Measurements from ENCODE around the gene PPP2R2C.

PPP2R2C gene

GRCh38 chr4:6302869-6303268 lies 169.5 kb downstream of the PPP2R2C start:
- ATAC-seq: no peak
- DNase-seq: no peak

DNA sequence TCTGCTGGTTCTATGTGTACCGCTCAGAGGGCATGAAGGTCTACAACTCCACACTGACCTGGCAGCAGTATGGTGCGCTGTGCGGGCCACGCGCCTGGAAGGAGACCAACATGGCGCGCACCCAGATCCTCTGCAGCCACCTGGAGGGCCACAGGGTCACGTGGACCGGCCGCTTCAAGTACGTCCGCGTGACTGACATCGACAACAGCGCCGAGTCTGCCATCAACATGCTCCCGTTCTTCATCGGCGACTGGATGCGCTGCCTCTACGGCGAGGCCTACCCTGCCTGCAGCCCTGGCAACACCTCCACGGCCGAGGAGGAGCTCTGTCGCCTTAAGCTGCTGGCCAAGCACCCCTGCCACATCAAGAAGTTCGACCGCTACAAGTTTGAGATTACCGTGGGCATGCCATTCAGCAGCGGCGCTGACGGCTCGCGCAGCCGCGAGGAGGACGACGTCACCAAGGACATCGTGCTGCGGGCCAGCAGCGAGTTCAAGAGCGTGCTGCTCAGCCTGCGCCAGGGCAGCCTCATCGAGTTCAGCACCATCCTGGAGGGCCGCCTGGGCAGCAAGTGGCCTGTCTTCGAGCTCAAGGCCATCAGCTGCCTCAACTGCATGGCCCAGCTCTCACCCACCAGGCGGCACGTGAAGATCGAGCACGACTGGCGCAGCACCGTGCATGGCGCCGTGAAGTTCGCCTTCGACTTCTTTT lies 170.5 kb downstream of the PPP2R2C start:
- ATAC-seq (no peak), DNase-seq (no peak)

- ATAC-seq: no peak
- DNase-seq: no peak
Measured at GRCh38 chr4:6301051-6301731, 171.2 kb downstream of the PPP2R2C start.

- no peak for ATAC-seq
Measured at GRCh38 chr4:6300359-6300758, 172.1 kb downstream of the PPP2R2C start.

GRCh38 chr4:6299875-6300274 lies 172.5 kb downstream of the PPP2R2C start:
- DNase-seq (no peak), ATAC-seq (no peak)

More at GRCh38 chr4:6300359-6300758, 172.1 kb downstream of the PPP2R2C start:
- DNase-seq: no peak

DNA sequence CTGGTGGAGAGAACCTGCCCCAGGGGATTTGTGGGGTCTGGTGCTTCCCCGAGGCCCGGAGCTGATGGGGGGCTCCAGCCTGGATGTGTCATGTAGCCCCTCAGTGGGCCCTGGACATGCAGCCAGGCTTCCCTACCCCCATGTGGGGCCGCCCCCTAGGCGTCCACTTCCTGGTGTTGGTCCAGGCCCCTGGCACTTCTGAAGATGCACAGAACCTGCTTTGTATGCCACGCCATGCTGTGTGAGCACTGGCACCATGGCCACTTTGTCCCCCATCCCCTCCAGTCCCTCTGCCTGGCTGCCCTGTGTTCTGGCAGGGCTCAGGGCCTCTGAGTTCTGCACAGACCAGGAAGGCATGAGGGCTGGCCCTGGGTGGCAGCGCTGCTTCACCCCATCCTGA lies 173.6 kb downstream of the PPP2R2C start:
- ATAC-seq: no peak
- DNase-seq: no peak

DNA sequence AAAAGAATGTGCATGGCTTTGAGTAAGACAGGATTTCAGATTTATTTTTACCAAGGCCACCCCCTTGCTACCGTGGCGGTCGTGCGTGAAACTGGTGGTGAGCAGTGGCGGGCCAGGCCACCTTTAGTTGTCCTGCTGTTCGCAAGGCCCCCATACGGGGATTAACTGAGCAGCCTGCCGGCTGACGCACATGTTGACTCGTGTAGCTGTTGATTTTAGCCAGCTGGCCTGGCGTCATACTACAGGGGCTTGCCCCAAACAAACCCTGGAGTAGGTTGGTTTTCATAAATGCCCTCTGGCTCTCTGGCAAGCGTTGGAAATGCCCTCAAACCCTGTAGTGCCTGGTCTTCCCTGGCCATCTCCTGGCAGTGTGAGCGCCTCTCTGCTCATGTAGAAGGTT lies 174.4 kb downstream of the PPP2R2C start:
- no peak for DNase-seq

DNA sequence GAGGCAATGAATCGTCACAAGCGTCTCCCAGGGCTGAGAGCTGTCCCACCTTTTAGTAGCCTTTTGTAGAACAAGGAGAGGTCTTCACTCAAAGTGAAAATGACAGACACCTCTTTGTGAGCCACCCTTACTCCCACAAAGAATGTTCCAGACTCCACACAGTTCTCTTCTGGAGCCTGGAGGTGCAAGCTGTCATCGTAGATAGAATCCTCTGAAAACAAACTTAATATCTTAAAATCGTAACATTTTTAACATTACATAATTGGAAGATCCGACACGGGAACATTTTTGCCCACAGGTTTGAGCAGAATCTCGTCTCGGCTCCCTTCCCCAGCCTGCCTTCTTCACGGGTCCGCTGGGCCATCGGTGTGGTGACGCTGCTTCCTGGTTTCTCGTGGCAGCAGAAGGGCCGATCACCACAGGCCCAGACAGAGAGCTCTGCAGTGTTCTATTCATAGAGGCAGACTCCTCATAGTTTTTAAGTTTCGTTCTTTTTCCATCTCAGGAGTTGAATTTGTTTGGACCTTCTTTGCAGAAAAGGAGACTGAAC lies 175.1 kb downstream of the PPP2R2C start:
- no peak for ATAC-seq
- no peak for DNase-seq

More for the DNA sequence above, 174.4 kb downstream of the PPP2R2C start:
- ATAC-seq: no peak

DNA sequence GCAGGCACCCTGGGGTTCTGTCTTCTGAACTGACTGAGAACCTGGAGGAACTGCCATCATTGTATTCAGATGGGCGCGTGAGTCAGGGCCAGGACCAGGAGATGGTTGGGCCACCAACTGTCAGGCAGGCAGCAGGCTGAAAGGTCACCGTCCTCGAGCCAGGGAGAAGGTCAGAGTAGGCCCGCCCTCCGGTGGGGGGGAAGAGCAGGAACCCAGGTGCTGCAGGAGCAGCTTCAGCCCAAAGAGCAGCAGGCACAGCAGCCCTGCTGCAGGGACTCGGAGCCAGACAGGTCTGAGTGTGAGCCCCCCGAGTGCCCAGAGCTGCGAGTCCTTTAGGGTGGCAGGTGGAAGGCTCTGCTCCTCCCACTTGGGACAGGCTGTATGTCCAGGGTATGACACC lies 176.4 kb downstream of the PPP2R2C start:
- DNase-seq (no peak), ATAC-seq (no peak)

- DNase-seq (no peak), ATAC-seq (no peak)
Measured at GRCh38 chr4:6295495-6295894, 176.9 kb downstream of the PPP2R2C start.

- DNase-seq: no peak
- no peak for ATAC-seq
Measured at GRCh38 chr4:6294705-6295421, 177.6 kb downstream of the PPP2R2C start.

GRCh38 chr4:6293661-6294060 lies 178.8 kb downstream of the PPP2R2C start:
- DNase-seq (no peak), ATAC-seq (no peak)

- DNase-seq (no peak), ATAC-seq (no peak)
Measured at GRCh38 chr4:6293097-6293445, 179.3 kb downstream of the PPP2R2C start.

DNA sequence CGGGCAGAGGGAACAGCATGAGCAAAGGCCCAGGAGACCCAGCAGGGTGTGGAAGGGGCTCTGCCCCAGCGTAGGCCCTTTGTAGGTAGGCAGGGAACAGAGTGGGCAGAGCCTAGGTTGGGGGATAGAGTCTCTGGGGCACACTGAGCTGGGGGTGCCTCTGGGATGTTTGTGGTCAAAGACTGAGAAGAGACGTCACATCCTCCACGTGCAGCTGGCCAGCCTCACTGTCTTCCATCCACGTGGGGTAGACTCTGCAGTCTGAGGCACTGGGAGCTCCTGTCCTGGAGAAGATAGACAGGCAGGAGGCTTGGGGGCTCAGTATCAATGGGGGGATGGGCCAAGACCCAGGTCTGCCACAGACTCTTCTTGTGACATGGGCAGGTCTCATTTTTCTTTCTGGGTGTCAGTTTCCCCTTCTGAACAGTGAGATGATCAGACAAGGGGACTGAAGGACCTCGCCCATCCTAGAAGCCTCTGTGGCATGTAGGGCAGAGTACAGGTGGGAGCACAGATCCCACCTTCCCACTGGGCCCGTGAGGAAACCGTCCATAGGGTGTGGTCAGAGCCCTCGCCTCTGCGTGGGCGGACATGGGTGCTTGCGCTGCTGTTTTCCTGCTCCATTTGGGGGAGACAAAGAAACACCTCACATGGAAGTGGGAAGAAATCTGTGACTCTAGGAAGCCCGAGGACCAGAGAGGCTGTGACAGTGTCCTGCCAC lies 179.9 kb downstream of the PPP2R2C start:
- DNase-seq: no peak
- ATAC-seq: no peak

GRCh38 chr4:6291784-6292297 lies 180.6 kb downstream of the PPP2R2C start:
- DNase-seq: no peak
- no peak for ATAC-seq

DNA sequence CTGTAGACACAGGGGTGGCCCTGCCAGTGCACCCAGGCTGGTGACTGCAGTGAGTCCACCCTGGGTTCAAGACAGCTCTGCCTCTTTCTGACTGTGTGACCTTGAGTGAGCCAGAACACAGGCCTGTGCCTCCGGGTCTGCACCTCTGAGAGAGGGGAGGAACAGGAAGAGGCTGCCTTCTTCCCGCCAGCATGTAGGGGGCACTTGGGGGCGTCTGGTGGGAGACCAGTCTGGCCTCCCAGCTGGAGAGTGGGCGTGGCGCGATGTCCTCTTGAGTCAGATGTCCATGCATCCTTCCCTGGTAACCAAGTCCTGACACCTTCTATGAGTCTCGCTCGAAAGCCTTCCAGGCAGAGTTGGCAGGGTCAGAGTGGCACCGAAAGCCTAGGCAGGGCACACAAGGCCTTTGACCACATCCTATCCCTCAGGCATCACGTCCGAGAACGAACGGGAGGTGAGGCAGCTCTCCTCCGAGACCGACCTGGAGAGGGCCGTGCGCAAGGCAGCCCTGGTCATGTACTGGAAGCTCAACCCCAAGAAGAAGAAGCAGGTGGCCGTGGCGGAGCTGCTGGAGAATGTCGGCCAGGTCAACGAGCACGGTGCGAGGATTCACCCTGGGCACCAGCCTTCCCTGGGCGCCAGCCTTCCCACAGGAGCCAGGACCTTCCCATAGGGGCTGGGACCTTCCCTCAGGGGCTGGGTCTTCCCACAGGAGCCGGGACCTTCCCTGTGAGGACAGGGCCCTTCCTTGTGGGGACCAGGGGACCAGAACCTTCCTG lies 181.5 kb downstream of the PPP2R2C start:
- DNase-seq (no peak), ATAC-seq (no peak)

- no peak for ATAC-seq
- no peak for DNase-seq
Measured at GRCh38 chr4:6290256-6290655, 182.2 kb downstream of the PPP2R2C start.

- ATAC-seq: no peak
- DNase-seq: no peak
Measured at GRCh38 chr4:6288871-6289270, 183.5 kb downstream of the PPP2R2C start.

GRCh38 chr4:6288342-6288741 lies 184.1 kb downstream of the PPP2R2C start:
- ATAC-seq (no peak), DNase-seq (no peak)

DNA sequence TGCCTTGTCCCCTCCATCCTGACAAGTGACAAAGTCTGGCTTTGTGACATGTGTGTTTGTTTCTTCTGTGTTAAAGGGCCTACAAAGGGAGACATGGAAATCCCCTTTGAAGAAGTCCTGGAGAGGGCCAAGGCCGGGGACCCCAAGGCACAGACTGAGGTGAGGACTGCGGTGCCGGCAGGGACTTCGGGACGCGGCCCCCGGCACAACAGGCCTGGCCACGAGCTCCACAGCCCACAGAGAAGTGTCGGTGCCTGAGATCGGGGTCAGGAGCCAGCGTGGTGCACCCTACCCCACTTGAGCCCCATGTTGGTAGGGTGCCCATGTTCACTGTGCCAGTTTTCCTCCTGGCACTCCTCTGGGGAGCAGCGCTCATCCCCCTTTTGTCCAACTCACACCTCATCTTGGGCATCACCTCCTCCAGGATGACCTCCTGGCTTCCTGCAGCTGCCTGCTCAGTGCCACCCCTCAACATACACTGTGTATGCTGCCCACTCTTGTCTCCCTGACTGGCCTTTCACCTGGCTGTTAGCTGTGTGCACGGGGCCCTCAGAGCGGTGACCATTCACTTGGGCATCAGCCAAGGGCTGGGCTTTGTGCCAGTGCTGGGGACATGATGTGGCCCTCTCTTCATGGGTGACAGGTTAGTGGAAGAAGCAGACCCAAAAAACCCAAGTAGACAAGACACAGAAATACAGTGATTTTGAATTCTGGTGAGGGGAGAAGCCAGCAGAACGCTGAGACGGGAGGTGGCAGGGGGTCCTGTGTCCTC lies 185.2 kb downstream of the PPP2R2C start:
- DNase-seq (no peak), ATAC-seq (no peak)

DNA sequence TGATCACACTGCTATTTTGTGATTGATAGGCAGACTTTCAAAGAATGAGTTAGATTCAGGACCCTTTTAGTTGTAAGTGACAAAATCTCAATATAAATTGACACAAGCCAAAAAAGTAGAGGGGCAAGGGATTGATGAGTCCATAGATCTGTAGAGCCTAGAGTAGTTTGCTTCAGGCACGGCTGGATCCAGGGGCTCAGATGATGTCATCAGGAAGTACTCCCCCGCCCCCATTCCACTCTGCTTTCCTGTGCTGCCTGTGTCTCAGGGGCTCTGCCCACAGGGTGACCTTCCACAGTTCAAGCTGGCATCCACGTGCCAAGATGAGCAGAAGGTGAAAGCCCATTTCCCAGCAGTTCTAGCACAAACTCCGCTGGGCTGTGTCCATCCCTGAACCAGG lies 189.1 kb downstream of the PPP2R2C start:
- DNase-seq (no peak), ATAC-seq (no peak)

Measured in stimulated activated naive CD8-positive, alpha-beta T cell treated with anti-CD3 and anti-CD28 coated beads, Interleukin-15, Interleukin-2, amounts not matched to agents 100 U/mL and 50 U/mL, for 24 hours (primary cell).